SK-N-SH (cell line): ENCODE data around the gene C10orf120.

Experiments
- EP300 ChIP-seq, 2 experiments: IDR thresholded peaks; 2 replicates each; pipeline versions ENCODE4 v1.4.0 to v1.6.1; 2012; ENCODE audit warnings: borderline replicate concordance in 1 of 2, low read depth in 1 of 2, low read length in 1 of 2
- FOXM1 ChIP-seq: IDR thresholded peaks from 2 replicates; pipeline ENCODE4 v1.4.0; 2012; ENCODE audit warnings: low read depth, mild to moderate bottlenecking
- JUND ChIP-seq: IDR thresholded peaks from 2 replicates; pipeline ENCODE4 v1.4.0; 2012
- MEF2A ChIP-seq: IDR thresholded peaks from 2 replicates; pipeline ENCODE4 v1.4.0; 2012; ENCODE audit warnings: low read depth, borderline replicate concordance
- MXI1 ChIP-seq: IDR thresholded peaks from 2 replicates; pipeline ENCODE4 v1.6.1; 2012; ENCODE audit warnings: mild to moderate bottlenecking, low read depth, low read length, improper control_type of control experiment
- POLR2AphosphoS5 ChIP-seq: IDR thresholded peaks from 2 replicates; pipeline ENCODE4 v1.6.1; 2012; ENCODE audit warnings: low read depth, low read length
- RAD21 ChIP-seq: IDR thresholded peaks from 2 replicates; pipeline ENCODE4 v1.6.1; 2012; ENCODE audit warnings: mild to moderate bottlenecking, low read length
- TAF1 ChIP-seq: IDR thresholded peaks from 2 replicates; pipeline ENCODE4 v1.6.1; 2012; ENCODE audit warnings: low read depth, mild to moderate bottlenecking, low read length, moderate library complexity, borderline replicate concordance
- TCF12 ChIP-seq: IDR thresholded peaks from 2 replicates; pipeline ENCODE4 v1.4.0; 2012
- TF ChIP-seq, protein P1 (sequence below): fragments of 200-600 bp; sonication (generic); IDR thresholded peaks from 2 replicates; pipeline ENCODE4 v1.6.1; 2017; ENCODE audit warnings: antibody characterized with exemption, mild to moderate bottlenecking, moderate library complexity
- TF ChIP-seq, protein P2 (sequence below): IDR thresholded peaks from 2 replicates; pipeline ENCODE4 v1.4.0; 2012; ENCODE audit warnings: low read depth
- TF ChIP-seq, protein P3 (sequence below): fragments of 150-350 bp; IDR thresholded peaks from 2 replicates; pipeline ENCODE4 v1.6.1; 2017; ENCODE audit warnings: antibody characterized with exemption, low read length, low read depth, borderline replicate concordance

DNA sequence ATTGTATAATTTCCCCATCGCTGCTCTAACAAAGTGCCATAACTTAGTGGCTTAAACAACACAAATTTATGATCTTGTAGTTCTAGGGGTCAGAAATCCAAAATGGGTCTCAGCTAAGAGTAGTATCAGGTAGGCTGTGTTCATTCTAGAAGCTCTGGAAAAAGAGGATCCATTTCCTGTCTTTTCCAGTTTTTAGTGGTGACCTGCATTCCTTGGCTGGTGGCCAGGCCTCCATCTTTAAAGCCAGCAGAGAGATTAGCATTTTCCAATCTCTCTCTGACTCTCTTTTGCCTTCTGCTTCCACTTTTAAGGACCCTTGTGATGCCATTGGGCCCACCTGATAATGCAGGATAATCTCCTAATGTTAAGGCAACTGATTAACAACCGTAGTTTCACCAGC is 41.0 kb upstream of the C10orf120 start:
- TF ChIP-seq POLR2AphosphoS5 (no peak), MEF2A (no peak), RAD21 (no peak), EP300 (IDR thresholded peaks at IDR 0.05; ENCODE audit: borderline replicate concordance in 1 of 2, low read depth in 1 of 2, low read length in 1 of 2) (no peak), MXI1 (no peak), FOXM1 (no peak), JUND (no peak), TAF1 (no peak), TCF12 (no peak)
- TF ChIP-seq, protein P1, sequence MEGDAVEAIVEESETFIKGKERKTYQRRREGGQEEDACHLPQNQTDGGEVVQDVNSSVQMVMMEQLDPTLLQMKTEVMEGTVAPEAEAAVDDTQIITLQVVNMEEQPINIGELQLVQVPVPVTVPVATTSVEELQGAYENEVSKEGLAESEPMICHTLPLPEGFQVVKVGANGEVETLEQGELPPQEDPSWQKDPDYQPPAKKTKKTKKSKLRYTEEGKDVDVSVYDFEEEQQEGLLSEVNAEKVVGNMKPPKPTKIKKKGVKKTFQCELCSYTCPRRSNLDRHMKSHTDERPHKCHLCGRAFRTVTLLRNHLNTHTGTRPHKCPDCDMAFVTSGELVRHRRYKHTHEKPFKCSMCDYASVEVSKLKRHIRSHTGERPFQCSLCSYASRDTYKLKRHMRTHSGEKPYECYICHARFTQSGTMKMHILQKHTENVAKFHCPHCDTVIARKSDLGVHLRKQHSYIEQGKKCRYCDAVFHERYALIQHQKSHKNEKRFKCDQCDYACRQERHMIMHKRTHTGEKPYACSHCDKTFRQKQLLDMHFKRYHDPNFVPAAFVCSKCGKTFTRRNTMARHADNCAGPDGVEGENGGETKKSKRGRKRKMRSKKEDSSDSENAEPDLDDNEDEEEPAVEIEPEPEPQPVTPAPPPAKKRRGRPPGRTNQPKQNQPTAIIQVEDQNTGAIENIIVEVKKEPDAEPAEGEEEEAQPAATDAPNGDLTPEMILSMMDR = no peak
- TF ChIP-seq, protein P2, sequence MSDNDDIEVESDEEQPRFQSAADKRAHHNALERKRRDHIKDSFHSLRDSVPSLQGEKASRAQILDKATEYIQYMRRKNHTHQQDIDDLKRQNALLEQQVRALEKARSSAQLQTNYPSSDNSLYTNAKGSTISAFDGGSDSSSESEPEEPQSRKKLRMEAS = no peak
- TF ChIP-seq, protein P3, sequence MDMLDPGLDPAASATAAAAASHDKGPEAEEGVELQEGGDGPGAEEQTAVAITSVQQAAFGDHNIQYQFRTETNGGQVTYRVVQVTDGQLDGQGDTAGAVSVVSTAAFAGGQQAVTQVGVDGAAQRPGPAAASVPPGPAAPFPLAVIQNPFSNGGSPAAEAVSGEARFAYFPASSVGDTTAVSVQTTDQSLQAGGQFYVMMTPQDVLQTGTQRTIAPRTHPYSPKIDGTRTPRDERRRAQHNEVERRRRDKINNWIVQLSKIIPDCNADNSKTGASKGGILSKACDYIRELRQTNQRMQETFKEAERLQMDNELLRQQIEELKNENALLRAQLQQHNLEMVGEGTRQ = no peak
